Renal cortex interstitium (tissue), 11 donors: ENCODE data around the gene CNIH2. TPM values are rescaled to one million over a fixed set of nuclear protein-coding genes. Genes with fewer than 3 reads are reported as not detected.
"Not testable (repeated sequence)": the region's sequence is repeated elsewhere in the genome, so short reads cannot be mapped to it uniquely, and the experiment has no call there.

Experiments used
- DNase-seq, 11 donors: peaks; one replicate each; pipeline ENCODE4 v3.0.0-alpha.2; 2013; ENCODE audit warnings: low read depth in 9 of 11, low spot score in 4 of 11; ENCODE audit errors: extremely low read depth in 1 of 11
- polyA plus RNA-seq, 3 donors: library from polyadenylated mRNA; unstranded; fragments of 120-200 nt; gene quantifications; one replicate each; pipeline ENCODE4 v1.2.1, GENCODE V29; 2013; ENCODE audit not compliant: insufficient read length in 3 of 3

CNIH2 gene
- polyA plus RNA-seq, 3 donors, result 1.9 to 3.8 (median 3.7) TPM

GRCh38 chr11:66302656-66303055 is 24.7 kb downstream of the CNIH2 start:
- no peak for DNase-seq

GRCh38 chr11:66309475-66309874 is 31.5 kb downstream of the CNIH2 start:
- no peak for DNase-seq

GRCh38 chr11:66310324-66310723 is 32.3 kb downstream of the CNIH2 start:
- DNase-seq, result no peak

GRCh38 chr11:66310803-66311440 is 32.9 kb downstream of the CNIH2 start:
- not testable (repeated sequence) for DNase-seq

GRCh38 chr11:66311470-66311964 is 33.5 kb downstream of the CNIH2 start:
- DNase-seq, result no peak

- peak in 10 of 11 donors; percentile 79 to 89 (median 87) for DNase-seq
Observed at GRCh38 chr11:66311965-66312548, 34.1 kb downstream of the CNIH2 start.

GRCh38 chr11:66312549-66313320 is 34.8 kb downstream of the CNIH2 start:
- peak in 10 of 11 donors; percentile 91 to 98 (median 97) for DNase-seq

- DNase-seq, result peak in 5 of 11 donors; percentile 66 to 82 (median 74)
Observed at GRCh38 chr11:66313321-66314185, 35.6 kb downstream of the CNIH2 start.

GRCh38 chr11:66314186-66314501 is 36.2 kb downstream of the CNIH2 start:
- DNase-seq, result no peak

GRCh38 chr11:66314561-66315497 is 36.9 kb downstream of the CNIH2 start:
- DNase-seq, result no peak

GRCh38 chr11:66315498-66315885 is 37.5 kb downstream of the CNIH2 start:
- no peak for DNase-seq

- DNase-seq, result no peak
Observed at GRCh38 chr11:66315921-66316811, 38.2 kb downstream of the CNIH2 start.

GRCh38 chr11:66316849-66317251 is 38.9 kb downstream of the CNIH2 start, which contains the start of gene CD248:
Gene CD248, minus strand, starts transcription at chr11:66317044. Its CDS starts 17 bp downstream, at chr11:66317027.
- peak in 6 of 11 donors; percentile 67 to 79 (median 76) for DNase-seq

- DNase-seq, result no peak
Observed at GRCh38 chr11:66317322-66317722, 39.3 kb downstream of the CNIH2 start.

- peak in 1 of 11 donors; percentile 59 for DNase-seq
Observed at GRCh38 chr11:66317723-66318599, 40.0 kb downstream of the CNIH2 start.

- no peak for DNase-seq
Observed at GRCh38 chr11:66318600-66318970, 40.6 kb downstream of the CNIH2 start.
